Neural cell (in vitro differentiated cells): ENCODE data around the gene KL. TPM values are rescaled to one million over a fixed set of nuclear protein-coding genes. Genes with fewer than 3 reads are reported as not detected.

Experiments
- H2AFZ ChIP-seq: fragments of 200-600, 300-800 bp; sonication (generic), shearing (Covaris generic); 2 replicates; pipeline ENCODE4 v1.6.0; 2014; ENCODE audit warnings: low read depth, mild to moderate bottlenecking, antibody characterized with exemption, low read length, moderate library complexity
- H3F3A ChIP-seq: fragments of 200-600 bp; shearing (Covaris generic); 2 replicates; pipeline ENCODE4 v1.6.1; 2016; ENCODE audit warnings: mild to moderate bottlenecking, moderate library complexity, mixed read lengths, antibody characterized with exemption, low read length; ENCODE audit not compliant: insufficient read depth, poor library complexity, severe bottlenecking
- H3K27ac ChIP-seq: fragments of 200-600, 300-800 bp; sonication (generic), shearing (Covaris generic); 2 replicates; pipeline ENCODE4 v1.5.1; 2014; ENCODE audit warnings: mild to moderate bottlenecking, low read length, moderate library complexity
- H3K27me3 ChIP-seq: fragments of 300-800, 200-600 bp; sonication (generic), shearing (Covaris generic); 2 replicates; pipeline ENCODE4 v1.6.0; 2014; ENCODE audit warnings: mild to moderate bottlenecking, low read depth, low read length, moderate library complexity; ENCODE audit not compliant: insufficient read depth
- H3K36me3 ChIP-seq: fragments of 300-800, 200-600 bp; sonication (generic), shearing (Covaris generic); 2 replicates; pipeline ENCODE4 v1.5.1; 2014; ENCODE audit warnings: mild to moderate bottlenecking, antibody characterized with exemption, low read length, moderate library complexity; ENCODE audit not compliant: insufficient read depth
- H3K4me2 ChIP-seq: fragments of 300-800, 200-600 bp; sonication (generic), shearing (Covaris generic); 2 replicates; pipeline ENCODE4 v1.6.0; 2014; ENCODE audit warnings: mild to moderate bottlenecking, low read length
- H3K4me3 ChIP-seq: fragments of 300-800, 200-600 bp; sonication (generic), shearing (Covaris generic); 2 replicates; pipeline ENCODE4 v1.5.1; 2014; ENCODE audit warnings: mild to moderate bottlenecking, low read length, moderate library complexity
- H3K79me2 ChIP-seq: fragments of 200-600 bp; shearing (Covaris generic); replicated peaks from 2 replicates; pipeline ENCODE4 v1.6.0; 2014; ENCODE audit warnings: mild to moderate bottlenecking, low read length, moderate library complexity; ENCODE audit not compliant: insufficient read depth
- H3K9ac ChIP-seq: fragments of 300-800, 200-600 bp; sonication (generic), shearing (Covaris generic); 2 replicates; pipeline ENCODE4 v1.6.1; 2016; ENCODE audit warnings: mild to moderate bottlenecking, low read length, mixed read lengths
- H3K9me2 ChIP-seq: fragments of 200-600 bp; shearing (Covaris generic); 2 replicates; pipeline ENCODE4 v1.6.1; 2016; ENCODE audit warnings: mild to moderate bottlenecking, low read length, mixed read lengths; ENCODE audit not compliant: insufficient read depth
- H3K9me3 ChIP-seq: fragments of 200-600, 300-800 bp; sonication (generic), shearing (Covaris generic); 2 replicates; pipeline ENCODE4 v1.6.1; 2016; ENCODE audit warnings: mild to moderate bottlenecking, mixed run types, low read length, moderate library complexity, mixed read lengths
- H4K20me1 ChIP-seq: fragments of 200-600 bp; shearing (Covaris generic); 2 replicates; pipeline ENCODE4 v1.6.1; 2016; ENCODE audit warnings: mild to moderate bottlenecking, mixed run types; ENCODE audit not compliant: insufficient read depth
- EP300 ChIP-seq: fragments of 450-650 bp; conservative IDR thresholded peaks from 2 replicates; pipeline ENCODE4 v1.6.1; 2014; ENCODE audit warnings: antibody characterized with exemption, mild to moderate bottlenecking, moderate library complexity; ENCODE audit not compliant: poor library complexity, severe bottlenecking
- EZH2 ChIP-seq: fragments of 200-600, 300-800 bp; shearing (Covaris generic), sonication (generic); IDR thresholded peaks from 2 replicates; pipeline ENCODE4 v1.6.1; 2014; ENCODE audit warnings: antibody characterized with exemption, low read length, borderline replicate concordance, mild to moderate bottlenecking; ENCODE audit not compliant: insufficient read depth, poor library complexity, severe bottlenecking
- MXI1 ChIP-seq: fragments of 450-650 bp; conservative IDR thresholded peaks from 2 replicates; pipeline ENCODE4 v1.6.1; 2014; ENCODE audit warnings: antibody characterized with exemption, mild to moderate bottlenecking; ENCODE audit not compliant: poor library complexity, severe bottlenecking
- POLR2AphosphoS5 ChIP-seq: IDR thresholded peaks from 2 replicates; pipeline ENCODE4 v1.6.1; 2012
- RAD21 ChIP-seq: fragments of 450-650 bp; conservative IDR thresholded peaks from 2 replicates; pipeline ENCODE4 v1.6.1; 2014; ENCODE audit warnings: antibody characterized with exemption, mild to moderate bottlenecking, moderate library complexity
- SMC3 ChIP-seq: fragments of 450-650 bp; conservative IDR thresholded peaks from 2 replicates; pipeline ENCODE4 v1.6.1; 2014; ENCODE audit warnings: antibody characterized with exemption, mild to moderate bottlenecking, moderate library complexity; ENCODE audit not compliant: poor library complexity
- TAF1 ChIP-seq: IDR thresholded peaks from 2 replicates; pipeline ENCODE4 v1.6.1; 2012; ENCODE audit warnings: low read depth
- polyA plus RNA-seq: library from polyadenylated mRNA; depleted of rRNA; stranded (reverse); fragments of >200 nt; gene quantifications from 2 replicates; pipeline ENCODE4 v1.2.3, GENCODE V29; 2014
- TF ChIP-seq, protein P1 (sequence below): IDR thresholded peaks from 2 replicates; pipeline ENCODE4 v1.6.1; 2012; ENCODE audit warnings: borderline replicate concordance
- TF ChIP-seq, protein P2 (sequence below): fragments of 450-650 bp; IDR thresholded peaks from 2 replicates; pipeline ENCODE4 v1.5.1; 2014; ENCODE audit warnings: antibody characterized with exemption, mild to moderate bottlenecking, moderate library complexity; ENCODE audit not compliant: poor library complexity, severe bottlenecking

The KL gene
- polyA plus RNA-seq, 1 donor from 2014 or later: 0.09 TPM

DNA sequence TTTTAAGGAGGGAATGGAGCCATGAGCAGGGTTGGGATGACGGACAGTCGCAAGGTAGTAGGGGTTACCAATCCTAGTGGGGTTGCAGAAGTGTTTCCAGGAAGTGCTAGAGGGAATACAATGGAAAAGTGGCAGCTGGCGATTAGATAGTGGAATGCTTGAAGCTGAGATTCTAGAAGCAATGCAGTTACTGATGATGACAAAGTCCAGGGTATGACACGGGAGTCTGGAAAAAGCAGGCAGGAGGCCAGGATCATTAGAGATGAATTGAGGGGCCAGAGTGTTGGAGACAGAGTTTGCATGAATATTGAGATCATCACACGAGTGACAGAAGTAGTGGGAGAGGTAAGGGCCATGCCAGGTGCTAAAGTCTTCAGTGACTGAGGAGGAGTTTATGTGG is 17.3 kb upstream of the KL start:
- Histone ChIP-seq H4K20me1 (no peaks in the 10 kb centered on the region), H3K27me3 (no peaks in the 10 kb centered on the region), H3F3A (no peaks in the 10 kb centered on the region), H2AFZ (no peak overlapping the region), H3K27ac (no peak overlapping the region), H3K9me2 (no peaks in the 10 kb centered on the region), H3K79me2 (no peaks in the 10 kb centered on the region), H3K4me2 (no peak overlapping the region), H3K4me3 (no peak overlapping the region), H3K9ac (no peak overlapping the region), H3K9me3 (no peaks in the 10 kb centered on the region), H3K36me3 (no peaks in the 10 kb centered on the region)
- no peak for TF ChIP-seq POLR2AphosphoS5
- no peak for TF ChIP-seq TAF1
- no peak for TF ChIP-seq RAD21
- TF ChIP-seq EP300: no peak
- TF ChIP-seq SMC3: no peak

DNA sequence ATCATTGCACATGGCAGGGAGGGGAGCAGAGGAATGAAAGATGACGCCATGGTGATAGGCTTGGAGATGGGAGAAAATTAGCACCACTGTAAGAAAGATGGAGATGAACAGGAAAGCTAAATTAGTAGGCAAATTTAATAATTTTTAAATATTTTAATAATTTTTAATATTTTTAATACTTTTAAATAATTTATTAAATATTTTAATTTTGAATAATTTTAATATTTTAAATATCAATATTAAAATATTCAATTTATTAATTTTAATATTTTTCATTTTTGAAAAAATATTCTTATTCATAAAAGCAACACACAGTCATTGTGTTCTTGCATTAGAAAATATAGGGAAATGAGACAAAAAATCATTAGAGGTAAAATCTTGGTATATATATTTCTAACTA is 15.9 kb upstream of the KL start:
- Histone ChIP-seq H4K20me1 (no peaks in the 10 kb centered on the region), H3K36me3 (no peaks in the 10 kb centered on the region), H2AFZ (no peak overlapping the region), H3K4me2 (no peak overlapping the region), H3K9ac (no peak overlapping the region), H3K27ac (no peak overlapping the region), H3K79me2 (no peaks in the 10 kb centered on the region), H3F3A (no peaks in the 10 kb centered on the region), H3K9me2 (no peaks in the 10 kb centered on the region), H3K27me3 (no peaks in the 10 kb centered on the region), H3K4me3 (no peak overlapping the region), H3K9me3 (no peaks in the 10 kb centered on the region)
- TF ChIP-seq, protein P1, sequence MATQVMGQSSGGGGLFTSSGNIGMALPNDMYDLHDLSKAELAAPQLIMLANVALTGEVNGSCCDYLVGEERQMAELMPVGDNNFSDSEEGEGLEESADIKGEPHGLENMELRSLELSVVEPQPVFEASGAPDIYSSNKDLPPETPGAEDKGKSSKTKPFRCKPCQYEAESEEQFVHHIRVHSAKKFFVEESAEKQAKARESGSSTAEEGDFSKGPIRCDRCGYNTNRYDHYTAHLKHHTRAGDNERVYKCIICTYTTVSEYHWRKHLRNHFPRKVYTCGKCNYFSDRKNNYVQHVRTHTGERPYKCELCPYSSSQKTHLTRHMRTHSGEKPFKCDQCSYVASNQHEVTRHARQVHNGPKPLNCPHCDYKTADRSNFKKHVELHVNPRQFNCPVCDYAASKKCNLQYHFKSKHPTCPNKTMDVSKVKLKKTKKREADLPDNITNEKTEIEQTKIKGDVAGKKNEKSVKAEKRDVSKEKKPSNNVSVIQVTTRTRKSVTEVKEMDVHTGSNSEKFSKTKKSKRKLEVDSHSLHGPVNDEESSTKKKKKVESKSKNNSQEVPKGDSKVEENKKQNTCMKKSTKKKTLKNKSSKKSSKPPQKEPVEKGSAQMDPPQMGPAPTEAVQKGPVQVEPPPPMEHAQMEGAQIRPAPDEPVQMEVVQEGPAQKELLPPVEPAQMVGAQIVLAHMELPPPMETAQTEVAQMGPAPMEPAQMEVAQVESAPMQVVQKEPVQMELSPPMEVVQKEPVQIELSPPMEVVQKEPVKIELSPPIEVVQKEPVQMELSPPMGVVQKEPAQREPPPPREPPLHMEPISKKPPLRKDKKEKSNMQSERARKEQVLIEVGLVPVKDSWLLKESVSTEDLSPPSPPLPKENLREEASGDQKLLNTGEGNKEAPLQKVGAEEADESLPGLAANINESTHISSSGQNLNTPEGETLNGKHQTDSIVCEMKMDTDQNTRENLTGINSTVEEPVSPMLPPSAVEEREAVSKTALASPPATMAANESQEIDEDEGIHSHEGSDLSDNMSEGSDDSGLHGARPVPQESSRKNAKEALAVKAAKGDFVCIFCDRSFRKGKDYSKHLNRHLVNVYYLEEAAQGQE: no peak
- TF ChIP-seq EZH2 (no peak), TAF1 (no peak), POLR2AphosphoS5 (no peak), SMC3 (no peak), MXI1 (no peak), EP300 (no peak), RAD21 (no peak)
- TF ChIP-seq, protein P2, sequence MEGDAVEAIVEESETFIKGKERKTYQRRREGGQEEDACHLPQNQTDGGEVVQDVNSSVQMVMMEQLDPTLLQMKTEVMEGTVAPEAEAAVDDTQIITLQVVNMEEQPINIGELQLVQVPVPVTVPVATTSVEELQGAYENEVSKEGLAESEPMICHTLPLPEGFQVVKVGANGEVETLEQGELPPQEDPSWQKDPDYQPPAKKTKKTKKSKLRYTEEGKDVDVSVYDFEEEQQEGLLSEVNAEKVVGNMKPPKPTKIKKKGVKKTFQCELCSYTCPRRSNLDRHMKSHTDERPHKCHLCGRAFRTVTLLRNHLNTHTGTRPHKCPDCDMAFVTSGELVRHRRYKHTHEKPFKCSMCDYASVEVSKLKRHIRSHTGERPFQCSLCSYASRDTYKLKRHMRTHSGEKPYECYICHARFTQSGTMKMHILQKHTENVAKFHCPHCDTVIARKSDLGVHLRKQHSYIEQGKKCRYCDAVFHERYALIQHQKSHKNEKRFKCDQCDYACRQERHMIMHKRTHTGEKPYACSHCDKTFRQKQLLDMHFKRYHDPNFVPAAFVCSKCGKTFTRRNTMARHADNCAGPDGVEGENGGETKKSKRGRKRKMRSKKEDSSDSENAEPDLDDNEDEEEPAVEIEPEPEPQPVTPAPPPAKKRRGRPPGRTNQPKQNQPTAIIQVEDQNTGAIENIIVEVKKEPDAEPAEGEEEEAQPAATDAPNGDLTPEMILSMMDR: no peak
